Esophagus muscularis mucosa (tissue), 4 donors: ENCODE results near the gene STK35.

Experiments
- EP300 ChIP-seq: sonication (generic); formaldehyde crosslinking; IDR thresholded peaks from one replicate; pipeline ENCODE4 v1.6.1; 2017; ENCODE audit warnings: antibody characterized with exemption
- POLR2A ChIP-seq: fragments of 450-650 bp; IDR thresholded peaks from one replicate; pipeline ENCODE4 v1.6.1; 2017; ENCODE audit warnings: antibody characterized with exemption, moderate library complexity, mild to moderate bottlenecking, low read depth
- TF ChIP-seq, protein P1 (sequence below), 3 experiments: fragments of 200-600 bp in 2 of 3; fragments of 450-650 bp in 1 of 3; sonication (generic) in 2 of 3; IDR thresholded peaks; one replicate each; pipeline ENCODE4 v1.5.1; 2017 to 2019; ENCODE audit warnings: antibody characterized with exemption in 3 of 3, mild to moderate bottlenecking in 2 of 3, moderate library complexity in 1 of 3

DNA sequence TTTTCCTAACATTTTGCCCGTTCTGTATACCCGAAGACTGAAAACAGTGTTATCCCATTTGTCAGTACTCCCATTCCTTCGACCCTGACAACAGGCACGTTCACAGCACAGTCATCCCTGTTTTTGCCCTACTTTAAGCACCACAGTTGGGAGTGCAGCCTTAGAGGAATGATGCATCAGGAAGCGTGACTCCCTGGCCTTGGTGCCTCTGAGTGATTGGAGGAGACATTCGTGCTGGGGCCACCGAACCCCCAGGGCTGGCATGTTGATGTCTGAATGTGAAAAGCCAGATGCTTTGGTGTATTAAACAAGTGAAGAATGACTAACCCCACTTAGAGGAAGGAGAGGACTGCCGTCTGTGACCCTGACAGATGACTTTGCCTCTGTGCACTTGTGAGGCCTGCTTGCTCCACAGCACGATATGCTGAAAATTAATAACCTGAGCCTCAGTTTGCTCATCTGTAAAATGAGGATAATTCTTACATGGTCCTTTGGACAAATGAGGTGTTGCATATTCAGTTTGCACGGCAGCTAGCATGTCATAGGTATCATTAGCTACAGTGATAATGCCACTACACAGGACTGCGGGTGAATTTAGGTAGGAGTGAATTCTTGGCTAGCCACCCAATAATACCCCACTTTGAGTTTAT is 36.0 kb downstream of the STK35 start:
- TF ChIP-seq, protein P1, sequence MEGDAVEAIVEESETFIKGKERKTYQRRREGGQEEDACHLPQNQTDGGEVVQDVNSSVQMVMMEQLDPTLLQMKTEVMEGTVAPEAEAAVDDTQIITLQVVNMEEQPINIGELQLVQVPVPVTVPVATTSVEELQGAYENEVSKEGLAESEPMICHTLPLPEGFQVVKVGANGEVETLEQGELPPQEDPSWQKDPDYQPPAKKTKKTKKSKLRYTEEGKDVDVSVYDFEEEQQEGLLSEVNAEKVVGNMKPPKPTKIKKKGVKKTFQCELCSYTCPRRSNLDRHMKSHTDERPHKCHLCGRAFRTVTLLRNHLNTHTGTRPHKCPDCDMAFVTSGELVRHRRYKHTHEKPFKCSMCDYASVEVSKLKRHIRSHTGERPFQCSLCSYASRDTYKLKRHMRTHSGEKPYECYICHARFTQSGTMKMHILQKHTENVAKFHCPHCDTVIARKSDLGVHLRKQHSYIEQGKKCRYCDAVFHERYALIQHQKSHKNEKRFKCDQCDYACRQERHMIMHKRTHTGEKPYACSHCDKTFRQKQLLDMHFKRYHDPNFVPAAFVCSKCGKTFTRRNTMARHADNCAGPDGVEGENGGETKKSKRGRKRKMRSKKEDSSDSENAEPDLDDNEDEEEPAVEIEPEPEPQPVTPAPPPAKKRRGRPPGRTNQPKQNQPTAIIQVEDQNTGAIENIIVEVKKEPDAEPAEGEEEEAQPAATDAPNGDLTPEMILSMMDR (IDR thresholded peaks at IDR 0.05), result no peak
- no peak for TF ChIP-seq POLR2A
- TF ChIP-seq EP300, result no peak
